ENCODE data around the gene CIDEB. TPM values are rescaled to one million over a fixed set of nuclear protein-coding genes. Genes with fewer than 3 reads are reported as not detected.

The CIDEB gene
- total and polyA plus RNA-seq, 2 of the 13 experiments (the other 11 are each of a cell fraction or from before 2014, with no cell fraction given) = 35.8 to 110 TPM

DNA sequence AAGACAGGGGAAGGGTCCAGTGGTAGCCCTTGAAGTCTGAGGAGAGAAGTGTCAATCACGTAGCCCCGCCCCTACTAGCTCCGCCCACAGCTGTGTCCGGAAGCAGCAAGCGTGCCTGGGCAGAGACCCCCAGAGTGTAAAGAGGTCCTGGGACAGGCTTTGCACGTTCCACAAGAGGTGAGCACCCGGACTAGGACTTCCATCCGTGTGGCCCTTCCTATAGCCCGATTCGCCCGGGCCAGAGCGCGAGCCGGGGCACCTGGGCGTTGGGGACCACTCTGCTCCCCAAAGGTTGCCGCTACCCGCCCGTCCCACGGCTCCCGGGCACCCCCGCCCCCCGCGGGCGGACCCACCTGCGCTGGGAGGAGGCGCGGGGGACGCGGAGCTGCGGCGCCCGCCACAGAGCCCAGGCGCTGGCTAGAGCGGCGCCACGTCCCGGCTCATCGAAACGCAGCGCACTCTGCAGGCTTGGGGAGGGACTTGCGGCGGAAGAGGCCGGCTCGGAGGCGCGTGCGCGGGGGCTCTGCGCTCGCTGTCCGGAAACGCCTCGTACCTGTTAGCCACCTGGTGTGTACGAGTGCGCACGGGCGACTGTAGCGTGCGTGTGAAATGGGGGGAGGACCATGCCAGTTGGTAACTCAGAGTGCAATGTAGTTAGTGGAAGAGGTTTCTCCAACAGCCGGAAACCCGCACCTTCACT lies 36.5 kb downstream of the CIDEB start, which contains the start of gene RABGGTA (continued):
- TF ChIP-seq, protein P1, sequence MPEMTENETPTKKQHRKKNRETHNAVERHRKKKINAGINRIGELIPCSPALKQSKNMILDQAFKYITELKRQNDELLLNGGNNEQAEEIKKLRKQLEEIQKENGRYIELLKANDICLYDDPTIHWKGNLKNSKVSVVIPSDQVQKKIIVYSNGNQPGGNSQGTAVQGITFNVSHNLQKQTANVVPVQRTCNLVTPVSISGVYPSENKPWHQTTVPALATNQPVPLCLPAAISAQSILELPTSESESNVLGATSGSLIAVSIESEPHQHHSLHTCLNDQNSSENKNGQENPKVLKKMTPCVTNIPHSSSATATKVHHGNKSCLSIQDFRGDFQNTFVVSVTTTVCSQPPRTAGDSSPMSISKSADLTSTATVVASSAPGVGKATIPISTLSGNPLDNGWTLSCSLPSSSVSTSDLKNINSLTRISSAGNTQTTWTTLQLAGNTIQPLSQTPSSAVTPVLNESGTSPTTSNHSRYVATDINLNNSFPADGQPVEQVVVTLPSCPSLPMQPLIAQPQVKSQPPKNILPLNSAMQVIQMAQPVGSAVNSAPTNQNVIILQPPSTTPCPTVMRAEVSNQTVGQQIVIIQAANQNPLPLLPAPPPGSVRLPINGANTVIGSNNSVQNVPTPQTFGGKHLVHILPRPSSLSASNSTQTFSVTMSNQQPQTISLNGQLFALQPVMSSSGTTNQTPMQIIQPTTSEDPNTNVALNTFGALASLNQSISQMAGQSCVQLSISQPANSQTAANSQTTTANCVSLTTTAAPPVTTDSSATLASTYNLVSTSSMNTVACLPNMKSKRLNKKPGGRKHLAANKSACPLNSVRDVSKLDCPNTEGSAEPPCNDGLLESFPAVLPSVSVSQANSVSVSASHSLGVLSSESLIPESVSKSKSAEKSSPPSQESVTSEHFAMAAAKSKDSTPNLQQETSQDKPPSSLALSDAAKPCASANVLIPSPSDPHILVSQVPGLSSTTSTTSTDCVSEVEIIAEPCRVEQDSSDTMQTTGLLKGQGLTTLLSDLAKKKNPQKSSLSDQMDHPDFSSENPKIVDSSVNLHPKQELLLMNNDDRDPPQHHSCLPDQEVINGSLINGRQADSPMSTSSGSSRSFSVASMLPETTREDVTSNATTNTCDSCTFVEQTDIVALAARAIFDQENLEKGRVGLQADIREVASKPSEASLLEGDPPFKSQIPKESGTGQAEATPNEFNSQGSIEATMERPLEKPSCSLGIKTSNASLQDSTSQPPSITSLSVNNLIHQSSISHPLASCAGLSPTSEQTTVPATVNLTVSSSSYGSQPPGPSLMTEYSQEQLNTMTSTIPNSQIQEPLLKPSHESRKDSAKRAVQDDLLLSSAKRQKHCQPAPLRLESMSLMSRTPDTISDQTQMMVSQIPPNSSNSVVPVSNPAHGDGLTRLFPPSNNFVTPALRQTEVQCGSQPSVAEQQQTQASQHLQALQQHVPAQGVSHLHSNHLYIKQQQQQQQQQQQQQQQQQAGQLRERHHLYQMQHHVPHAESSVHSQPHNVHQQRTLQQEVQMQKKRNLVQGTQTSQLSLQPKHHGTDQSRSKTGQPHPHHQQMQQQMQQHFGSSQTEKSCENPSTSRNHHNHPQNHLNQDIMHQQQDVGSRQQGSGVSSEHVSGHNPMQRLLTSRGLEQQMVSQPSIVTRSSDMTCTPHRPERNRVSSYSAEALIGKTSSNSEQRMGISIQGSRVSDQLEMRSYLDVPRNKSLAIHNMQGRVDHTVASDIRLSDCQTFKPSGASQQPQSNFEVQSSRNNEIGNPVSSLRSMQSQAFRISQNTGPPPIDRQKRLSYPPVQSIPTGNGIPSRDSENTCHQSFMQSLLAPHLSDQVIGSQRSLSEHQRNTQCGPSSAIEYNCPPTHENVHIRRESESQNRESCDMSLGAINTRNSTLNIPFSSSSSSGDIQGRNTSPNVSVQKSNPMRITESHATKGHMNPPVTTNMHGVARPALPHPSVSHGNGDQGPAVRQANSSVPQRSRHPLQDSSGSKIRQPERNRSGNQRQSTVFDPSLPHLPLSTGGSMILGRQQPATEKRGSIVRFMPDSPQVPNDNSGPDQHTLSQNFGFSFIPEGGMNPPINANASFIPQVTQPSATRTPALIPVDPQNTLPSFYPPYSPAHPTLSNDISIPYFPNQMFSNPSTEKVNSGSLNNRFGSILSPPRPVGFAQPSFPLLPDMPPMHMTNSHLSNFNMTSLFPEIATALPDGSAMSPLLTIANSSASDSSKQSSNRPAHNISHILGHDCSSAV (CRISPR knock-in tag; IDR thresholded peaks at IDR 0.05; ENCODE audit: borderline replicate concordance) = peak; percentile 99
- TF ChIP-seq, protein P2, sequence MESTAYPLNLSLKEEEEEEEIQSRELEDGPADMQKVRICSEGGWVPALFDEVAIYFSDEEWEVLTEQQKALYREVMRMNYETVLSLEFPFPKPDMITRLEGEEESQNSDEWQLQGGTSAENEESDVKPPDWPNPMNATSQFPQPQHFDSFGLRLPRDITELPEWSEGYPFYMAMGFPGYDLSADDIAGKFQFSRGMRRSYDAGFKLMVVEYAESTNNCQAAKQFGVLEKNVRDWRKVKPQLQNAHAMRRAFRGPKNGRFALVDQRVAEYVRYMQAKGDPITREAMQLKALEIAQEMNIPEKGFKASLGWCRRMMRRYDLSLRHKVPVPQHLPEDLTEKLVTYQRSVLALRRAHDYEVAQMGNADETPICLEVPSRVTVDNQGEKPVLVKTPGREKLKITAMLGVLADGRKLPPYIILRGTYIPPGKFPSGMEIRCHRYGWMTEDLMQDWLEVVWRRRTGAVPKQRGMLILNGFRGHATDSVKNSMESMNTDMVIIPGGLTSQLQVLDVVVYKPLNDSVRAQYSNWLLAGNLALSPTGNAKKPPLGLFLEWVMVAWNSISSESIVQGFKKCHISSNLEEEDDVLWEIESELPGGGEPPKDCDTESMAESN (CRISPR knock-in tag; conservative IDR thresholded peaks at IDR 0.05) = peak; percentile 100
- TF ChIP-seq ZNF432 (CRISPR knock-in tag; IDR thresholded peaks at IDR 0.05; ENCODE audit: borderline replicate concordance) = no peak
- peak; percentile 87; the same call in 1 of the 2 replicates for TF ChIP-seq ZNF703 (CRISPR knock-in tag; IDR thresholded peaks at IDR 0.05; ENCODE audit: borderline replicate concordance)
- peak; percentile 97 for TF ChIP-seq NFKBIZ (CRISPR knock-in tag; IDR thresholded peaks at IDR 0.05)
- TF ChIP-seq HNRNPK (IDR thresholded peaks at IDR 0.05; ENCODE audit: low read depth, low read length, poor library complexity, severe bottlenecking) = peak; percentile 99
- TF ChIP-seq, protein P3, sequence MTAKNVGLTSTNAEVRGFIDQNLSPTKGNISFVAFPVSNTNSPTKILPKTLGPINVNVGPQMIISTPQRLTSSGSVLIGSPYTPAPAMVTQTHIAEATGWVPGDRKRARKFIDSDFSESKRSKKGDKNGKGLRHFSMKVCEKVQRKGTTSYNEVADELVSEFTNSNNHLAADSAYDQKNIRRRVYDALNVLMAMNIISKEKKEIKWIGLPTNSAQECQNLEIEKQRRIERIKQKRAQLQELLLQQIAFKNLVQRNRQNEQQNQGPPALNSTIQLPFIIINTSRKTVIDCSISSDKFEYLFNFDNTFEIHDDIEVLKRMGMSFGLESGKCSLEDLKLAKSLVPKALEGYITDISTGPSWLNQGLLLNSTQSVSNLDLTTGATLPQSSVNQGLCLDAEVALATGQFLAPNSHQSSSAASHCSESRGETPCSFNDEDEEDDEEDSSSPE (CRISPR knock-in tag; IDR thresholded peaks at IDR 0.05) = peak; percentile 97
- no peak for TF ChIP-seq SP1 (IDR thresholded peaks at IDR 0.05)
- peak; percentile 65 for TF ChIP-seq SP1 (CRISPR knock-in tag; IDR thresholded peaks at IDR 0.05)
- TF ChIP-seq, protein P4, sequence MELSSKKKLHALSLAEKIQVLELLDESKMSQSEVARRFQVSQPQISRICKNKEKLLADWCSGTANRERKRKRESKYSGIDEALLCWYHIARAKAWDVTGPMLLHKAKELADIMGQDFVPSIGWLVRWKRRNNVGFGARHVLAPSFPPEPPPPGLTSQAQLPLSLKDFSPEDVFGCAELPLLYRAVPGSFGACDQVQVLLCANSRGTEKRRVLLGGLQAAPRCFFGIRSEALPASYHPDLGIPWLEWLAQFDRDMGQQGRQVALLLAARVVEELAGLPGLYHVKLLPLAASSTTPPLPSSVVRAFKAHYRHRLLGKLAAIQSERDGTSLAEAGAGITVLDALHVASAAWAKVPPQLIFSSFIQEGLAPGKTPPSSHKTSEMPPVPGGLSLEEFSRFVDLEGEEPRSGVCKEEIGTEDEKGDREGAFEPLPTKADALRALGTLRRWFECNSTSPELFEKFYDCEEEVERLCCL (CRISPR knock-in tag; IDR thresholded peaks at IDR 0.05; ENCODE audit: borderline replicate concordance) = peak; percentile 98
- TF ChIP-seq FOSL2 (CRISPR knock-in tag; IDR thresholded peaks at IDR 0.05) = peak; percentile 81
- peak; percentile 80; the same call in 1 of the 2 replicates for TF ChIP-seq ZNF12 (CRISPR knock-in tag; IDR thresholded peaks at IDR 0.05)
- peak; percentile 99 for TF ChIP-seq RFXAP (CRISPR knock-in tag; IDR thresholded peaks at IDR 0.05; ENCODE audit: borderline replicate concordance)
- TF ChIP-seq, protein P5, sequence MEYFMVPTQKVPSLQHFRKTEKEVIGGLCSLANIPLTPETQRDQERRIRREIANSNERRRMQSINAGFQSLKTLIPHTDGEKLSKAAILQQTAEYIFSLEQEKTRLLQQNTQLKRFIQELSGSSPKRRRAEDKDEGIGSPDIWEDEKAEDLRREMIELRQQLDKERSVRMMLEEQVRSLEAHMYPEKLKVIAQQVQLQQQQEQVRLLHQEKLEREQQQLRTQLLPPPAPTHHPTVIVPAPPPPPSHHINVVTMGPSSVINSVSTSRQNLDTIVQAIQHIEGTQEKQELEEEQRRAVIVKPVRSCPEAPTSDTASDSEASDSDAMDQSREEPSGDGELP (IDR thresholded peaks at IDR 0.05; ENCODE audit: borderline replicate concordance, low read depth) = peak; percentile 86
- peak; percentile 98 for TF ChIP-seq TBX2 (CRISPR knock-in tag; IDR thresholded peaks at IDR 0.05; ENCODE audit: borderline replicate concordance)

Measured in HepG2 (cell line).